HG03025 (cell line): Measurements from ENCODE around the gene EXOC3L4.
"Not testable (repeated sequence)": the region's sequence is repeated elsewhere in the genome, so short reads cannot be mapped to it uniquely, and the experiment has no call there.

Experiments used
- ATAC-seq: cut with Tn5 transposase; IDR thresholded peaks from one replicate; pipeline ENCODE4 v1.9.1; 2021; ENCODE audit warnings: mild to moderate bottlenecking, moderate library complexity; ENCODE audit not compliant: unreplicated experiment, low FRiP score

Gene EXOC3L4

DNA sequence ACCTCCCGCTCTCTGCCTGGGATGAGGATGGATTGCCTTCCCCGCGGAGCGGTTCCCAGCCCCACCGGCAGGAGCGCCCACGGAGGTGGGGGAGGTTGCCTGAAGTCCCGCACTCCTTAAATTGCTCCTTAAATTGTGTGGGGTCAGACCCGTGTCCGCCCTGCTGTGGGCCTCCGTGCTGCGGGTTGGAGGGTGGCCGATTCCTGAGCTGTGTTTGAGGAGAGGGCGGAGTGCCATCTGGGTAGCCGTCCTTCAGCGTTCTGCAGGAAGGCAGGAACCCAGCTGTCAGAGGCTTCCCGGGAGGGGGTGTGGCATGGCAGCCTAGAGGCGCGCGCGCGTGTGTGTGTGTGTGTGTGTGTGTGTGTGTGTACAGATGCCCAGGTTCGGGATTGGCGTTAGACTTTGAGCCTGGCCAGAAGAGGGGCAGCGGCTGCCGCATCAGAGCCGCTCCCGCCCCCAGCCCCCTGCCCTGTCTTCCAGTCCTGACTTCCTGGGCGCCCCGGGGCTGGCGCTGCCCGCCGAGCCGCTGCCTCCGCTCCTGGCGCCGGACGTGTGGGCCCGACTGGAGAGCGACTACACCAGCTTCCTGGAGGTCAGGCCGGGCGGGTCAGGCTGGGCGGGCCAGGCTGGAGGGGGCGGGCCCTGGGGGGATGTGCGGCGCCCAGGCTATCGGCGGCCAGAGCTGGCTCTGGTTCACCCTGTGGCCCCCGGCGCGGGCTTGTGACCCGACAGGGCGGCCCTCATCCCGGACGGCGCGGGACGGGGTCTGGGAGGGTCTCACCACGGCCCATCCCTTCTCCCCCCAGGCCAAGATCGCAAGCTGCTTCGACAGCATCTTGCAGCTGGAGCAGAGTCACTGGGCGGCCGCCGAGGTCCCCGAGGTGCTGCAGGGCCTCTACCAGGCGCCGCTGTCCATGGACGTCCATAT, 9.2 kb downstream of the EXOC3L4 start:
- ATAC-seq: no peak

DNA sequence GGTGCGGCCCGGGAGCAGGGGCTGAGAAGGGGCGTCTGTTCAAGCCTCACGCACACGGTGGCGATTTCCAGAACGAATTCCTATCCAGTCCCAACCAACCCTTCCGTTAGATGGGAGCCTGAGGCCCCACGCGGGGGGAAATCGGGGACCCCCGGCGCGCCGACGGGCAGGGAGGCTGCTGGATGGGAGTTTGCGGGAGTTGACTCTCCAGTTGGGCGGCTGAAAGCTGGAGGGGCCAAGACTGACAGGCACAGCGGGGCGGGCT, 9.8 kb downstream of the EXOC3L4 start:
- ATAC-seq: no peak

DNA sequence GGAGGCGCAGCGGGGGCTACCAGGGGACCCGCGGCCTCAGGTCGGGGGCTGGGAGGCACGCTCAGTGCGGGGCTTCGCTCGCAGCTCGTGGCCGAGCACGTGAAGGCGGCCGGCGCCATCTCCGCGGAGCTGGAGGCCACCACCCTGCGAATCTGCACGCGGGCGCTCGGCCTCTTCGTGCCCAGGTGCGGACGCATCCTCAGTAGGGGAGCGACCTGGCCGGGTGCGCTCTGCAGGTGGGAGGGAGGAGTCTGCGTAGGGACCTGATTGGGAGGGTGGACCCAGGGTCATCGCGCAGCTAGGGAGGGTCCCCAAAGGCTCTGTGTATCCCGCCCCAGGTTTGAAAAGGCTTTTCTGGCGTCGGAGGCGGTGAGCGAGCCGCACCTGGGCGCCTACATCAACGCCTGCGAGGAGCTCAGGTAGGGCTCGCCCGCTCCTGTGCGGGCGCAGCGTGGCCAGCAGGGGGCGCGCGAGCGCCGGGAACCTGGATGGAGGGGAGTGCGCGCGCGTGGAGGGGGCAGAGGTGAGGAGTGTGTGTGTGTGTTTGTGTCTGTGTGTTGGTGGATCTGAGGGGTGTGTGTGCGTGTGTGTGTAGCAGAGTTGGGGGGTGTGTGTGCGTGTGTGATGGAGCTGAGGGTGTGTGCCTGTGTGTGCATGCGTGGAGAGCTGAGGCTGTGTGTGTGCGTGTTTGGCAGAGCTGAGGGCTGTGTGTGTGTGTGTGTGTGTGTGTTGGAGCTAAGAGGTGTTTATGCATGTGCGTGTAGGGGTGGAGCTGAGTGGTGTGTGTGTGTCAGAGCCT, 10.3 kb downstream of the EXOC3L4 start:
- ATAC-seq: no peak

DNA sequence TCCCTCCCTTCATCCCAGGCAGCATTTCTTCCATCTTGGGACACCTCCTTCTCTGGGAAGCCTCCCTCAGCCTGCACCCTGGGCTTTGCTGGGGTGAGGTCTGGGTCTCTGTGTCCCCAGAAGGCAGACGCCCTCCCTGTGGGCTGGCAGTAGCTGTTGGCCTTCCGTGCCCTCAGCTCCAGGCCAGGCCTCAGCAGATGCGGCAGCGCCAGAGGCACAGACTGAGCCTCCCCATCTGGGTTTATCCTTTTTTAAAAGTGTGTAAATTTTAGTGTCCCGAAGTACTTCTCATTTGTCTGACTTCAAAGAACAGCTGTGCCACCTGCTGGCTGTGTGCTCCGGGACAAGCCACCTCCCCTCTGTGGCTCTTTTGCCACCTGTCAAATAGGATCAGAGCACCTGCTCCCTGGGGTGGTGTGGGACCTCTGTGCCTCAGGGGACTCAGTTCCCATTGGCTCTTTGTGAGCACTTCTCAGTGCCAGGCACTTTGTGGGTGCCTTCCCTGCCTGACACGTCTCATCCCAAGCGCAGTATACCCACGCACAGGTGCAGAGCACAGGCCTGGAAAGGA, 11.1 kb downstream of the EXOC3L4 start:
- ATAC-seq: no peak

DNA sequence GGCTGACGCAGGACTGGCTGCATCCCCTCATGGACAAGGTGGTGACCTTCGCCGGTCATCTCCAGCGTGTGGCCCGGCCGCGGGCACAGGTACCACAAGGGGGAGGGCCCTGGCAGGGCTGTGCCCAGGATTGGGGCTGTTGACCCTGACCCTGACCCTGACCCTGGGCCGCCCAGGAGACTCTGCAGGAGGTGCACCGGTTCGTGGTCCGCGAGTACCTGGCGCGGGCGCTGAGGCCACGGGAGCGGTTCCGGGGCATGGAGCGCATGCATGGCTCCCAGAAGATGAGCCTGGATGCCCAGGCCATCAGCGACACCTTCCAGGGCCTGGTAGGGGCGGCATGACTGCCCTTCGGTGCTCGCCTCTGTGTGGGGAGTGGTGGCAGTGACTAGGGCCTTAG, 12.9 kb downstream of the EXOC3L4 start:
- ATAC-seq: no peak

DNA sequence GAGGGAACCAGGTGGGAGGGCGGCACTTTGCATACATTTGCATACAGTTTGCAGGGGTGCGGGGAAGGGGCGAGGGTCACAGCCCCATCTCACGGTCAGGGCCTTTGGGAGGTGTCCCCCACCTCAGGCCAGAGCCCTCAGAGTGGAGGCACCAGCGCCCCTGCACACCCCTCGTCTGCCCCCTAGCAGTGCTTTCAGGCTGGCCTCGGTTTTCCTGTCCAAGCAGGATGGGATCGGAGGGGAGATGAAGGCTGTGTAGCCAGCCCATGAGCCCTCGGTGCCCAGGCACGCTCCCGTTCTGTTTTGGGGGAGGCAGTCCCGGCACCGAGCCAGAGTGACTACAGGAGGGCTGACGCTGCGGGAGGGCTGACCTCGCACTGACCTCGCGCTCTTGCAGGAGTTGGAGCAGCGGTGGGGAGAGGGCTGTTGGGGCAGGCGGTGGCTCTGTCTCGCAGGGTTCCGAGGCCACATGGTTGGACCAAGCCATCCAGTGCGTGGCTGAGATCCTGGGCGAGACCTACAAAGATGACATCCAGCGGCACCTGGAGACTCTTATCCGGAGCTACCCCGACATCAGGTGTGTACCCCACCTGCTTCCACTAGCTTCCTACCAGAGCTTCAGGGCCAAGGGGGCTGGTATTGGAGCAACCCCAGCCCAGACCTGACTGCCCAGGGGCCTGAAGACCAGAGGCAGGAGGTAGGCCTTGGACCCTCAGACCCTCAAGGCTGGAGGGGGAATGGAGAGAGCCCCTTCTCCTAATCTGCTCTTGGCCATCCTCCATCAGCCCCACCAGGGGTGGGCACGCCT, 13.6 kb downstream of the EXOC3L4 start:
- ATAC-seq: no peak

DNA sequence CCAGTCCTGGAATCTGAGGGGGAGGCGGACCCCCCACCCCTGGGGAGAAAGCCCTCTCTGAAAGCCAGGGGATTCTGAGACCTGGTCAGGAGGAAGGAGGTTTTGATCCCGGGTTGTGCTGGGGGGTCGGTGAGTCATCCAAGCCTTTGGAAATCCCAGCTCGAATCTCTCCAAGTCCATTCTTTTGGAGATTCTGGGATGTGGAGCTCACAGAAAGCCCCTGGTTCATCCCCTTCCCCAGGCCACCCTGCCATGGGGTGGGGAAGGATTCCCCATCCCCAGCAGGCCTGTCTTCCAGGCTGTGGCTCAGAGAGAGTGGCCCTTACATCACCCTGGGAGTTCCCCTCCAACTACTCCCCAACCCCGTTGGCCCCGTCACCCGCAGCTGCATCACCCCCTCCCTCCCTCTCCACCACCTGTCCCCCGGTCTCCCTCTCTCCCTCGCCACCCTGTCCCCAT, 14.3 kb downstream of the EXOC3L4 start:
- ATAC-seq: no peak

DNA sequence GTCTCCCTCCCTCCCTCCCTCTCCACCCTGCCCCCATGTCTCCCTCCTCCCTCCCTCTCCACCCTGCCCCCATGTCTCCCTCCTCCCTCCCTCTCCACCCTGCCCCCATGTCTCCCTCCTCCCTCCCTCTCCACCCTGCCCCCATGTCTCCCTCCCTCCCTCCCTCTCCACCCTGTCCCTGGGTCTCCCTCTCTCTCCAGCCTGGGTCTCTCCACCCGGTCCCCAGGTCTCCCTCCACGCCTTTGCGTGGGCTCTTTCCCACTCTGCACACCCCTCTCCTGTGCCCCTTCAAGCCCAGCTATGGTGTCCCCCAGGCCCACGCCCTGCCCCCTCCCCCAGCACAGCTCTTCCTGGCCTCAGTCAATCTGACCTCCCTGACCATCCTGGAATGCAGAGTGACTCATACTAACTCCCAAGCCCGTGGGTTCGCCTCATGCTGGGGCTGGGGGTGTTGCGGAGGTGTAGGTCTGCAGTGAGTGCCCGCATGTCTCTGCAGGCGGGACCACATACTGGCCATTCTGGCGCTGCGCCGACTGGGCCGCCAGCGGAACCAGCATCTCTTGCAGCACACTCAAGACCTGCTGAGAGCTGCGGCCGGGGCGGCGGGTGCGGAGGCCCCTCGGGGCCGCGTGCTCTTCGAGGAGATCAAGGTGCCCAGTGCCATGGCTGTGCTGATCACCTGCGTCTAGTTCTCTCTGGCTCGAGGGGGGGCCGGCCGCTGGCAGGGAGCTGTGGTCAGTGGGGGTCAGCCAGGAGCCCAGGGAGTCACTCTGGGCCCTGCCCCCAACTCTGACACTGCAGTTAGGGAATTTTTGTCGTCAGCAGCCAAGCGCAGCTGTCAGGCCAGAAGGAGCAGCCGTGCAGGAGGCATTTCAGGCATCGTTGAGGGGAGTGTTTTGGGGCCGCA, 15.3 kb downstream of the EXOC3L4 start:
- no peak for ATAC-seq

DNA sequence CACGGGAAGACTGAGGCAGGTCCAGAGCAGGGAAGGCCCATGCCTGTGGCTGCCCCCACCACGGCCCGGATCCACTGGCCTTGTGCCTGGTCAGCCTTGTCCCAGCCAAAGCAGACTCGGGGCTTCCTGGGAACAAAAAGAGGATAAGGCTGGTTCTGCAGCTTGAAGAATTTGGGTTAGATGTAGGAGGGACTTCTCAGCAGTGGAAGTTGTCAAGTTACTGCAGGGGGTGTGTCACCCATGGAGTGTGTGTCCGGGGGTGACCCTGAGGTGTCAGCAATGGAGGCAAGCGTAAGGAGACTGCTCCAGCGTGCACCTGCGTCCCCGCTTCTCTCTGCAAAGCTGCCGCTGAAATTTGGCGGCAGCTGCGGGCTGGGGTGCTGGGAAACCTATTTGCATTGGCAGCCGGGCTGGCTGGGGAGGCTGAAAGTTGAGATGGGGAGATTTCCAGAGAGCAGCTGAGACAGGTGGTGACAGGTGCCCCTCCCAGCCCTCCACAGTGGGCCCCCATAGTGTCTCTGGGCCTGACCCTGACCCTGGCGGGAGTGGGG, 16.2 kb downstream of the EXOC3L4 start:
- ATAC-seq: no peak

DNA sequence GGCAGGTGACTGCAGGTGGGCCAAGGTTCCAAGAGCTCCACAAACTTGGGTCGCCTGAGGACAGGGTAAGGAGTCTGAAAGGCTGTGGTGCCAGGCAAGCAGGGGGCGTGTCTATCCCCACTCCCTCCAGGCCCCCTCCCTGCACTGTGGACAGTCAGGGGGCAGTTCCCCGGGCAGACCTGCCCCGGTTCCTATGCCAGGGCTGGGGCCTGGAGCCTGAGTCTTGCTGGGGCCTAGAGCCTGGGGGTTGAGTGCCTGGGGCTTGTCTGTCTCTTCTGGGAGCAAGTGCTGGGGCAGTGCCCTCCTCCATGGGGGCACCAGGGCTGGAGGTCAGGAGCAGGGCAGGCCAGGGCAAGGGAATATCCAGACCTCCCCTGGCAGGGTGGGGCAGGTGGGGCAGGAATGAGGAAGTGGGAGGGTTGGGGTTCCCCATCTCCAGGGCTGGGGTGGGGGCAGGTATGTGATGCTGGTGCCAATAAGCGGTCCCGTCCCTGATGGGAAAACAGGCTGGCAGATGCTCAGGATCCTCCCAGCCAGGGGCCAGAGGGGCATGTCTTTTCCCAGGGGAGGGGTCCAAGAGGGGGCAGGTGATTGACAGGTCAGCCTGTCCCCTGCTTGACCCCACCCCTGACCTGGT, 16.8 kb downstream of the EXOC3L4 start:
- ATAC-seq: no peak

DNA sequence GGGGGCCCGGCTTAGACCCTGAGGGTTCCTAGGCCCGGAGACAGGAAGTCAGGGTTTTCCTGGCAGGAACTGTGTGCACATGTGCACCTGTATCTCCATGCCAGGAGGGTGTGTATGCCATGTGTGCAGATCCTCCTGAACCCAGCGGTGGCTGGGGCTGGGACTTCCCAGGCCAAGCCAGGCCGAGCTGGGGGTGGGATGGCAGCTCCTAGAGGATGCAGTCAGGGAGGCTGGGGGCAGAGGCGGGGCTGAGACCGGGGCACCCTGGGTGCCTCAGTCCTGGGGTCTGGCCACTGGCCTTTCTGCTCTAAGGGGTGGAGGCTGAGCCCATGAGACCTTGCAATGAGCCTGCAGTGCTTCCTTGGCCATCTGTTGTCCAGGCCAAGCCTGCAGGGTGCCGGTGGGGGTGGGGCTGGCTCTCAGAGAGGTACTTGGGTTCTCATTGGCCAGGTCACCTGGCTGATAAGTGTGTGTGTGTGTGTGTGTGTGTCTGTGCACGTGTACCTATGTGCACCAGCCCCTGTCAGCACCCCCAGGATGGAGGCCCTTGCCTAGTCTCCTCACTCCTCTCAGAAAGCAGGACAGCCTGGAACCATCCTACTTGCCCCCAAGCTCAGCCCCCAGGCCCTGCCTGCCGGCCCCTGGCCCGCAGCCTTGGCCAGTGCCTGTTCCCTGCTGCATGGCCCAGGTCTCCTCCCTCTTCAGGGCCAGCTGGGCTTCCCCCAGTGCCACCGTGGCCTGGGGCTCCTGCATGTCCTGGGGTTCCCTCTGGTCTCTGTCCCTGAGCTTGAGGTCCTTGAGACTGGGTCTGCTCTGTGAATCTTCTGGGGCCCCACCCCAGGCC, 18.1 kb downstream of the EXOC3L4 start:
- ATAC-seq: no peak

DNA sequence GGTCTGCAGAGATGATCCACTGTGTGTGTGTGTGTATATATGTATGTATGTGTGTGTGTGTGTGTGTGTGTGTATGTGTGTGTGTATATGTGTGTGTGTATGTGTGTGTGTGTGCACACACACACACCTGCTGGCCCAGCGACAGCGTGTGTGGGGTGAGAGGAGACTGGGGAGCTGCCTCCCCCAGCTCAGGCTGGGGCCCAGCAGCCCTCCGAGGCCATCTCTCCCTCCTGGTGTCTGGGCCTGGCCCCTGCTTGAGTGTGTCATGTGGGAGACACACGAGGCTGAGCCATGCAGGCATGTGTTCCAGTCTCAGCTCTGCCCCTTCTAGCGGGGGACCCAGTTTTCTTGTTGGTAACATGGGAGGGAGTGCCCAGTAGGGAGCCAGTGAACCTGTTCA, 18.8 kb downstream of the EXOC3L4 start:
- no peak for ATAC-seq

DNA sequence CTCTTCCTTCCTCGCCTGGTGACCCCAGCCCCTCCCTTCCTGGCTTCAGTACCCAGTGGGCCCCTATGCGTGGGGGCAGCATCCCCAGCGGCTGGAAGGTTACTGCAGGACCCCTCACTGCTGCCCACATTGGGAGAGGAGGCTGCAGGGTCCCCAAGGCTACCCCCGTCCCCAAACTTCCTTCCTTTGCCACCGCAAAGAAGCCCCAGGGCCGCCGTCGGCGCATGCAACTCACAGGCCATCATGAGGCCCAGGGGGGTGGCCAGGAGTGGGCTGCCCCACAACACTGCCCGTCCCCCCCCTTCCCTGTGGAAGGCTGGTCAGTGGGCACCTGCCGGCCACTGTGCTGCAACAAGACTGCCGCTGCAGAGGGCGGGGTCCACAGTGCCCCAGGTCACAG, 19.2 kb downstream of the EXOC3L4 start:
- no peak for ATAC-seq

DNA sequence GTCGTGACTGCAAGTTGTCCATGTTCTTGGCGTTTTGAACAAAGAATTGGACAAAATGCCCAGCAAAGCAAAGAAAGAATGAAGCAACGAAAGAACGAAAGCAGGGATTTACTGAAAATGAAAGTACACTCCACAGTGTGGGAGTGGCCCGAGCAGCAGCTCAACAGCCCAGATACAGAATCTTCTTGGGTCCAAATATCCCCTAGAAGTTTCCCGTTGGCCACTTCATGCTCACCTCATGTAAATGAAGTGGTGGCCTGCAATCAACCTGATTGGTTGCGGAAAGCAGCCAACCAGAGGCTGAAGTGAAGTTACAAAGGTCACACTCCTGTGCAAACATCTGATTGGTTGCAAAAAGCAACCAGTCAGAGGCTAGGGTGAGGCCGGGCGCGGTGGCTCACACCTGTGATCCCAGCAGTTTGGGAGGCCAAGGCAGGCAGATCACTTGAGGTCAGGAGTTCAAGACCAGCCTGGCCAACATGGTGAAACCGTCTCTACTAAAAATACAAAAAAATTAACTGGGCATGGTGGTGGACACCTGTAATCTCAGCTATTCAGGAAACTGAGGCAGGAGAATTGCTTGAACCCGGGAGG, 20.7 kb downstream of the EXOC3L4 start:
- not testable (repeated sequence) for ATAC-seq

DNA sequence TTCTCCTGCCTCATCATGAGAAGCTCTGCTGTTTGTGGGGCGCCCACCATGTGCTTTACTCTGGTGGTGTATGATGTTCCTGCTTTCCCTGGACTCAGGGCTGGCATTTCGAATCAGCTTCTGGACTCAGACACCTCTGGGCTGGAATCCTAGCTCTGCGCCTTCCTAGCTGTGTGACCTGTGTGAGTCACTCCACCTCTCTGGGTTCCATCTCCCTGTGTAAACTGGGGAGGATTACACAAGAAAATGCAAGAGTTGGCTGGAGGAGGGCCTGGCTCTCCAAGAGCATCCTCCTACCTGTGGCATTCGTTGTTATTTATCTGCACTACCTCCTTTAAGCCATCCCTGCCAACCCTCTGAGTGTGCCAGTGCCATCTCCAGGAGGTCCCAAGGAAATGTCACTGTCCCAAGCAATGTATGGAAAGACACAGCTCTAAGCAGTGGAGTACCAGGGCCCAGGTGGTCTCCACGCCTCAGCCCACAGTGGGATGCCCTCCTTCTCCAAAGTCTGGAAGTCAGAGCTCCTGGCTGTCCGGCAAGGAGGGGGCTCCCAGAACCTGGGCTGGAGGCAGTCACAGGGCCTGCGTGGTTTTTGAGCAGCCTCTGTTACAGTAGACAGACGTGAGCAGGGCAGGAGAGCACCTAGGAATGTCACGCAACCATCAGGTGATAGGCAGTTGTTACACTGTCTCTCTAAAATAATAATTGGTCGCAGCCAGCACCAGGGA, 21.5 kb downstream of the EXOC3L4 start:
- ATAC-seq: no peak

DNA sequence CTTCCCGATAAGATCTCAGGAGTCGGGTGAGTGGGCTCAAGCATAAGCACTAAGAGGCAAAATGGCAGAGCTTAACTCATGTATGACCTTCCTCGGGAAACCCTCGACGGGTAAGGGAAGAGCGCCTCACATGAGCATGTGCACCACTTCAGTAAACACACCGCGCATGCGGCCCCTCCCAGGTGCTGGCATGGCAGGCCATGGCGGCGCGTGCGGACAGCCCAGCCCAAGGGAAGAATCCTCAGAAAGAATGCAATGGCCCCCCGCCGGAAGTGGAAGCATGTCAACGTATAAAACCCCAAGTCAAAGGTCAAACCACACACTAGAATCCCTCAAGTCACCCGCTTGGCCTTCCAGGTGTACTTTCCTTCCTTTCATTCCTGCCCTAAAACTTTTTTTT, 22.1 kb downstream of the EXOC3L4 start:
- no peak for ATAC-seq

DNA sequence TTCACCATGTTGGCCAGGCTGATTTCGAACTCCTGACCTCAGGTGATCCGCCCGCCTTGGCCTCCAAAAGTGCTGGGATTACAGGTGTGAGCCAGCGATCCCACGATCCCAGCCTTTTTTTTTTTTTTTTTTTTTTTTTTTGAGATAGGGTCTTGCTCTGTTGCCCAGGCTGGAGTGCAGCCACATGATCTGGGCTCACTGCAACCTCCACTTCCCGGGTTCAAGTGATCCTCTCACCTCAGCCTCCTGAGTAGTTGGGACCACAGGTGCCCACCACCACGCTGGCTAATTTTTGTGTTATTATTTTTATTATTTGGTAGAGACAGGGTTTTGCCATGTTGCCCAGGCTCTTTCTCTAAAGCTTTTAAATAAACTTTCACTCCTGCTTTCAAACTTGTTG, 23.0 kb downstream of the EXOC3L4 start:
- ATAC-seq: not testable (repeated sequence)
